Naive thymus-derived CD4-positive, alpha-beta T cell (primary cell): Measurements from ENCODE around the gene NR2F1. TPM values are rescaled to one million over a fixed set of nuclear protein-coding genes. Genes with fewer than 3 reads are reported as not detected.
A peak's percentile ranks its signal among the peaks of the same experiment; 100 is the strongest.
"Not testable (repeated sequence)": the region's sequence is repeated elsewhere in the genome, so short reads cannot be mapped to it uniquely, and the experiment has no call there.

Experiments
- ATAC-seq: fragments of 150-1000 bp; cut with Tn5 transposase; 2 replicates; pipeline ENCODE4 v1.10.0; 2021; ENCODE audit warnings: mild to moderate bottlenecking, moderate library complexity
- CTCF ChIA-PET: fragments of 350-600 bp; sonication (Branson Sonifier 250); formaldehyde crosslinking; loops from one replicate; lab custom pipeline; 2021; ENCODE audit warnings: antibody characterized with exemption; lab: Charles Lee
- POLR2A ChIA-PET: fragments of 350-600 bp; sonication (Branson Sonifier 250); formaldehyde crosslinking; loops from one replicate; lab custom pipeline; 2021; ENCODE audit warnings: antibody characterized with exemption, inconsistent platforms; lab: Charles Lee
- DNase-seq, 9 donors: peaks; one replicate each; pipeline versions ENCODE4 v3.0.0 to v3.0.0-alpha.2; 2020 to 2022; ENCODE audit warnings: mixed read lengths in 1 of 9
- H3K27ac ChIP-seq: one replicate; pipeline ENCODE4 v1.7.0; 2013; ENCODE audit warnings: mild to moderate bottlenecking, low read depth, low read length, moderate library complexity
- H3K27me3 ChIP-seq, 2 donors: one replicate each; pipeline ENCODE4 v1.7.0; 2013; ENCODE audit warnings: low read length in 2 of 2, mild to moderate bottlenecking in 2 of 2, moderate library complexity in 2 of 2; ENCODE audit not compliant: control insufficient read depth in 2 of 2, insufficient read depth in 2 of 2
- H3K36me3 ChIP-seq, 3 experiments: 1 replicate in 2 of 3; 2 replicates in 1 of 3; pipeline ENCODE4 v1.7.0; 2013; ENCODE audit warnings: low read length in 3 of 3, mild to moderate bottlenecking in 3 of 3, moderate library complexity in 1 of 3; ENCODE audit not compliant: insufficient read depth in 3 of 3, control insufficient read depth in 2 of 3
- H3K4me1 ChIP-seq, 2 donors: one replicate each; pipeline ENCODE4 v1.7.0; 2013; ENCODE audit warnings: low read length in 2 of 2, mild to moderate bottlenecking in 2 of 2, moderate library complexity in 1 of 2; ENCODE audit not compliant: control insufficient read depth in 2 of 2, insufficient read depth in 2 of 2
- H3K4me3 ChIP-seq: 2 replicates; pipeline ENCODE4 v1.7.0; 2013; ENCODE audit warnings: mild to moderate bottlenecking, low read length
- H3K9me3 ChIP-seq, 3 experiments: 1 replicate in 2 of 3; 2 replicates in 1 of 3; pipeline ENCODE4 v1.7.0; 2013; ENCODE audit warnings: low read length in 3 of 3; ENCODE audit not compliant: control insufficient read depth in 2 of 3
- H3K27ac Mint-ChIP-seq, 9 donors: one replicate each; pipeline ENCODE4 v1.8.0; 2020 to 2022; ENCODE audit warnings: mixed read lengths in 9 of 9, mild to moderate bottlenecking in 8 of 9, moderate library complexity in 5 of 9, inconsistent platforms in 2 of 9
- H3K27me3 Mint-ChIP-seq, 5 donors: one replicate each; pipeline ENCODE4 v1.8.0; 2021 to 2022; ENCODE audit warnings: mixed read lengths in 5 of 5, mild to moderate bottlenecking in 1 of 5
- H3K36me3 Mint-ChIP-seq, 5 donors: one replicate each; pipeline ENCODE4 v1.8.0; 2020 to 2022; ENCODE audit warnings: mixed read lengths in 5 of 5, mild to moderate bottlenecking in 3 of 5, inconsistent platforms in 1 of 5
- H3K4me1 Mint-ChIP-seq, 7 donors: one replicate each; pipeline ENCODE4 v1.8.0; 2020 to 2022; ENCODE audit warnings: mixed read lengths in 7 of 7, mild to moderate bottlenecking in 3 of 7, inconsistent platforms in 1 of 7
- H3K4me3 Mint-ChIP-seq, 10 donors: one replicate each; pipeline ENCODE4 v1.8.0; 2020 to 2022; ENCODE audit warnings: mild to moderate bottlenecking in 10 of 10, mixed read lengths in 10 of 10, moderate library complexity in 6 of 10, inconsistent platforms in 2 of 10
- H3K9me3 Mint-ChIP-seq, 11 donors: one replicate each; pipeline ENCODE4 v1.8.0; 2020 to 2022; ENCODE audit warnings: mixed read lengths in 11 of 11, mild to moderate bottlenecking in 4 of 11, inconsistent platforms in 1 of 11, moderate library complexity in 1 of 11
- intact Hi-C, 2 donors: fragments of 100-400 bp; cut with micrococcal nuclease; formaldehyde crosslinking; loops; one replicate each; pipeline ENCODE4 v1.15.1; 2023
- polyA plus RNA-seq, 2 donors: library from polyadenylated mRNA; unstranded; fragments of 300-500 nt; fragmentation: Illumina TruSeq; gene quantifications; one replicate each; pipeline ENCODE4 v1.2.3, GENCODE V29; 2021
- total RNA-seq, 6 experiments: library from RNA in 5 of 6; stranded (reverse) in 5 of 6; gene quantifications; 1 replicate in 5 of 6; 2 replicates in 1 of 6; pipeline ENCODE4 v1.2.3 and lab custom pipeline; 2021 to 2026

NR2F1 gene
- total RNA-seq (not detected), polyA plus RNA-seq (not detected), total RNA-seq (lab: John Stamatoyannopoulos, UW) (not detected)

- ATAC-seq, result no peak
- POLR2A ChIA-PET, result no interaction called here
Observed at GRCh38 chr5:93582677-93583438, at the start of gene NR2F1. TSS of gene NR2F1 (plus strand) at chr5:93583222. CDS start at chr5:93585024, 1,802 bp downstream.

GRCh38 chr5:93545872-93546271 lies 37.1 kb upstream of the NR2F1 start:
- Mint-ChIP-seq H3K36me3 (no peaks in the 10 kb centered on the region), H3K4me3 (no peak overlapping the region), H3K27me3 (peaks cover 0 to 48% (median 40%) of the 10 kb centered on the region in 5 donors), H3K4me1 (no peaks in the 10 kb centered on the region), H3K27ac (no peak overlapping the region), H3K9me3 (peaks cover 0 to 3% (median 0%) of the 10 kb centered on the region in 11 donors)
- Histone ChIP-seq H3K4me1 (no peaks in the 10 kb centered on the region), H3K27me3 (peaks cover 0 to 2% of the 10 kb centered on the region in 2 donors), H3K27ac (no peak overlapping the region), H3K4me3 (no peak overlapping the region), H3K9me3 (no peaks in the 10 kb centered on the region), H3K36me3 (no peaks in the 10 kb centered on the region)
- ChIA-PET POLR2A (no interaction called here), CTCF (no interaction called here)
- intact Hi-C loops, result no loop called here
- DNase-seq, result no peak
- ATAC-seq, result no peak

More at GRCh38 chr5:93582677-93583438, at the start of gene NR2F1:
- CTCF ChIA-PET, result no interaction called here
- H3K27ac ChIP-seq, result no peak within 1 kb of the TSS
- H3K36me3 ChIP-seq, result no peaks in the 10 kb centered on the region
- peaks cover 26 to 35% of the 10 kb centered on the region in 2 donors for H3K4me1 ChIP-seq
- no peak for DNase-seq
- H3K27me3 Mint-ChIP-seq, result peaks cover 40 to 47% (median 45%) of the 10 kb centered on the region in 5 donors
- H3K9me3 ChIP-seq, result peaks cover 0 to 4% (median 0%) of the 10 kb centered on the region in 3 experiments
- H3K4me3 Mint-ChIP-seq, result peak within 1 kb of the TSS in 1 of 10 donors; percentile 13
- H3K36me3 Mint-ChIP-seq, result peaks cover 0 to 11% (median 2%) of the 10 kb centered on the region in 5 donors
- peaks cover 14 to 39% (median 35%) of the 10 kb centered on the region in 7 donors for H3K4me1 Mint-ChIP-seq
- H3K9me3 Mint-ChIP-seq, result peaks cover 0 to 16% (median 1%) of the 10 kb centered on the region in 11 donors
- no peak within 1 kb of the TSS for H3K4me3 ChIP-seq
- peak within 1 kb of the TSS in 2 of 9 donors; percentile 31 to 70 for H3K27ac Mint-ChIP-seq
- peaks cover 36 to 70% of the 10 kb centered on the region in 2 donors for H3K27me3 ChIP-seq
- intact Hi-C loops, result loop anchor here in 1 of 2 donors (5.0 kb wide), 2 partner anchors 944 to 1154 kb away; no protein-coding TSS in a partner anchor

DNA sequence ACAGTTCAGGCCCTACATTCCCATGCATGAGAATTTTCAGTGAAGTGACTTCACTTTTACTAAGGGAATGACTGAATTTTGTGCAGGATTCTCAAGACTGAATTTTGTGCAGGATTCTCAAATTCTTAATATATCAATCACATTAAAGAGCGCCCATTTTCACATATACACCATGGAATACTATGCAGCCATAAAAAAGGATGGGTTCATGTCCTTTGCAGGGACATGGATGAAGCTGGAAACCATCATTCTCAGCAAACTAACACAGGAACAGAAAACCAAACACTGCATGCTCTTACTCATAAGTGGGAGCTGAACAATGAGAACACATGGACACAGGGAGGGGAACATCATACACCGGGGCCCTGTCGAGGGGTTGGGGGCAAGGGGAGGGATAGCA lies 33.4 kb upstream of the NR2F1 start:
- not testable (repeated sequence) for H3K4me3 Mint-ChIP-seq, H3K36me3 Mint-ChIP-seq

DNA sequence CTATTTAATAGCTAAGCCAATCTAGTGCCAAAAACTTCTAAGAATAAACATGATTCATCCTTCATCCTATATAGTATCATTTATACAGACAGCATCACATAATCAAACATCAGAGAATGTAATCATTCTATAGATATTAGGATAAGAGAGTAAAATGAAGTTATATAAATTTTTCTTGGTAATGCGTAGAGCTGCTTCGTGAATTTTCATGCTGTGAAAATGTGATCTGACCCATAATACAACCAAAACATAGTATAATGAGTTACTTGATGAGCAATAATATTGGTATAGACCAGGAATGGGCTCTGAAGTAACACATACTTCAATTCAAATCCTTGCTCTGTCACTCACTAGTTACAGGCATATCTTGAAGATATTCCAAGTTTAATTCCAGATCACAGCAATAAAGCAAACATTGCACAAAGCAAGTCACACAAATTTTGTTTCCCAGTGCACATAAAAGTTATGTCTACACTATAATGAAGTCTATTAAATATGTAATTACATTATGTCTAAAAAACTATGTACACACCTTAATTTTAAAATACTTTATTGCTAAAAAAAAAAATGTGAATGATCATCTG lies 25.9 kb upstream of the NR2F1 start:
- POLR2A ChIA-PET, result interaction anchor here (0.7 kb wide), 1 partner anchor 14 kb away, joined by 3 read pairs; no protein-coding TSS in a partner anchor
- Histone ChIP-seq H3K27me3 (no peaks in the 10 kb centered on the region), H3K4me1 (no peaks in the 10 kb centered on the region), H3K27ac (no peak overlapping the region), H3K4me3 (no peak overlapping the region), H3K36me3 (no peaks in the 10 kb centered on the region), H3K9me3 (no peaks in the 10 kb centered on the region)
- CTCF ChIA-PET, result no interaction called here
- Mint-ChIP-seq H3K27me3 (peaks cover 6 to 53% (median 32%) of the 10 kb centered on the region in 5 donors), H3K36me3 (no peaks in the 10 kb centered on the region), H3K27ac (no peak overlapping the region), H3K4me3 (no peak overlapping the region), H3K4me1 (no peaks in the 10 kb centered on the region), H3K9me3 (no peaks in the 10 kb centered on the region)
- intact Hi-C loops, result no loop called here
- ATAC-seq (no peak), DNase-seq (no peak)

More for the DNA sequence above, 33.4 kb upstream of the NR2F1 start:
- CTCF ChIA-PET, H3K9me3 ChIP-seq, H3K9me3 Mint-ChIP-seq, H3K27me3 ChIP-seq, DNase-seq, H3K27ac ChIP-seq, H3K4me1 ChIP-seq, H3K27ac Mint-ChIP-seq, H3K4me1 Mint-ChIP-seq, H3K4me3 ChIP-seq, H3K36me3 ChIP-seq, ATAC-seq, POLR2A ChIA-PET, intact Hi-C loops: not testable (repeated sequence)
- H3K27me3 Mint-ChIP-seq, result peaks cover 3 to 55% (median 41%) of the 10 kb centered on the region in 5 donors

GRCh38 chr5:93566091-93566490 lies 16.9 kb upstream of the NR2F1 start:
- POLR2A ChIA-PET, result no interaction called here
- Histone ChIP-seq H3K4me3 (no peak overlapping the region), H3K27me3 (peaks cover 7 to 20% of the 10 kb centered on the region in 2 donors), H3K27ac (no peak overlapping the region), H3K9me3 (no peaks in the 10 kb centered on the region), H3K36me3 (no peaks in the 10 kb centered on the region), H3K4me1 (peaks cover 0 to 8% of the 10 kb centered on the region in 2 donors)
- CTCF ChIA-PET, result no interaction called here
- no peak overlapping the region for H3K4me3 Mint-ChIP-seq
- intact Hi-C loops, result no loop called here
- H3K9me3 Mint-ChIP-seq, result peaks cover 0 to 16% (median 2%) of the 10 kb centered on the region in 11 donors
- H3K4me1 Mint-ChIP-seq, result peaks cover 0 to 16% (median 6%) of the 10 kb centered on the region in 7 donors
- H3K27me3 Mint-ChIP-seq, result peaks cover 36 to 68% (median 50%) of the 10 kb centered on the region in 5 donors
- ATAC-seq, result no peak
- H3K36me3 Mint-ChIP-seq, result no peaks in the 10 kb centered on the region
- H3K27ac Mint-ChIP-seq, result no peak overlapping the region
- no peak for DNase-seq

DNA sequence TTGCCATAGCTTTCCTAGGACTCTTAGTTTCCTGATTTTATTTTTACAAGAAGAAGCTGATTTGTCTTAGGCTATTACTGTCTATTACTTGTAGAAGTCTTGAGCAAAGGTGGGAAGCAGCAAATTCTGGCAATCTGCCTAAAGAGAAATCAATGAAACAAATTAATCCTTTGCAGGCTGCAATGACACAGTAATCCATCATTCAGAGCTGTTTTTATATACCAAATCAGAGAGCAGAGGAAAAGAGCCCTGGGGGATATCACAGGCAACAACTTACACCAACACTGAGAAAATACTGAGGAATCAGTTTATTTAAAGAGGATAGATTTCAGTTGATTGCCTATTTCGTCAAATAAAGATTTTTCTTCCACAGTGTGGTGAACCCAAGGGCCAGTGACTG lies 15.6 kb upstream of the NR2F1 start:
- H3K27me3 Mint-ChIP-seq, result peaks cover 49 to 78% (median 58%) of the 10 kb centered on the region in 5 donors
- H3K27ac Mint-ChIP-seq, result no peak overlapping the region
- Histone ChIP-seq H3K27me3 (peaks cover 12 to 25% of the 10 kb centered on the region in 2 donors), H3K9me3 (no peaks in the 10 kb centered on the region), H3K27ac (no peak overlapping the region), H3K4me1 (peaks cover 0 to 15% of the 10 kb centered on the region in 2 donors), H3K36me3 (no peaks in the 10 kb centered on the region), H3K4me3 (no peak overlapping the region)
- POLR2A ChIA-PET, result no interaction called here
- H3K36me3 Mint-ChIP-seq, result peaks cover 0 to 2% (median 0%) of the 10 kb centered on the region in 5 donors
- peaks cover 0 to 19% (median 2%) of the 10 kb centered on the region in 11 donors for H3K9me3 Mint-ChIP-seq
- DNase-seq (no peak), ATAC-seq (no peak)
- peaks cover 0 to 26% (median 17%) of the 10 kb centered on the region in 7 donors for H3K4me1 Mint-ChIP-seq
- intact Hi-C loops, result no loop called here
- CTCF ChIA-PET, result no interaction called here
- no peak overlapping the region for H3K4me3 Mint-ChIP-seq
